Stimulated activated naive CD8-positive, alpha-beta T cell treated with anti-CD3 and anti-CD28 coated beads, Interleukin-15, Interleukin-2, amounts not matched to agents 100 U/mL and 50 U/mL, for 24 hours (primary cell): ENCODE results near the gene RPL3.
"Not testable (repeated sequence)": the region's sequence is repeated elsewhere in the genome, so short reads cannot be mapped to it uniquely, and the experiment has no call there.

Source experiments
- ATAC-seq: fragments of 150-1000 bp; cut with Tn5 transposase; one replicate; pipeline ENCODE4 v1.10.0; 2021
- DNase-seq: peaks from one replicate; pipeline ENCODE4 v3.0.0; 2021

The RPL3 gene

DNA sequence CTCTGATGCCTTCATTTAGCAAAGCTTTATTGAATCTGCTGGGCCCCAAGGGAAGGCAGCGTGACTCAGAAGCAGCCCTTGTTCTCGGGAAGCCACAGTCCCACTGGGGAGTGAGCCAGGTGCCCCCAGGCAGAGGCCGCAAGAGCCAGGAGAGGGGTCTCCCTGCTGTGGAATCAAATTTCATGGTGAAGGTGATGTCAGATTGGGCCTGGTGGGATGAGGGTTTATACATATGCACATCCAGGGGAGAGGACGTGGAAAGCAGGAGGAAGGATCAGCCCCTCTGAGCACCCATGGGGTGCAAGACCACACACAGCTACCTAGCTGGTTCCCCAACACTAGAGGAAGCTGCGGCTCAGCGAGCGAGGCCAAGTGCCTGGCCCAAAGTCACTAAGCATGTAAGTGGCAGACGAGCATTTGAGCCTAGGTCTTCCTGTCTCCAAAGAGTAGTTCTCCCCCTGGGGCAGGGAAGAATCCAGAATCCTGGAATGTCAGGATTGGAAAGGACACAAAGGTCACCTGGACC, 32.3 kb upstream of the RPL3 start:
- ATAC-seq: peak; percentile 48

DNA sequence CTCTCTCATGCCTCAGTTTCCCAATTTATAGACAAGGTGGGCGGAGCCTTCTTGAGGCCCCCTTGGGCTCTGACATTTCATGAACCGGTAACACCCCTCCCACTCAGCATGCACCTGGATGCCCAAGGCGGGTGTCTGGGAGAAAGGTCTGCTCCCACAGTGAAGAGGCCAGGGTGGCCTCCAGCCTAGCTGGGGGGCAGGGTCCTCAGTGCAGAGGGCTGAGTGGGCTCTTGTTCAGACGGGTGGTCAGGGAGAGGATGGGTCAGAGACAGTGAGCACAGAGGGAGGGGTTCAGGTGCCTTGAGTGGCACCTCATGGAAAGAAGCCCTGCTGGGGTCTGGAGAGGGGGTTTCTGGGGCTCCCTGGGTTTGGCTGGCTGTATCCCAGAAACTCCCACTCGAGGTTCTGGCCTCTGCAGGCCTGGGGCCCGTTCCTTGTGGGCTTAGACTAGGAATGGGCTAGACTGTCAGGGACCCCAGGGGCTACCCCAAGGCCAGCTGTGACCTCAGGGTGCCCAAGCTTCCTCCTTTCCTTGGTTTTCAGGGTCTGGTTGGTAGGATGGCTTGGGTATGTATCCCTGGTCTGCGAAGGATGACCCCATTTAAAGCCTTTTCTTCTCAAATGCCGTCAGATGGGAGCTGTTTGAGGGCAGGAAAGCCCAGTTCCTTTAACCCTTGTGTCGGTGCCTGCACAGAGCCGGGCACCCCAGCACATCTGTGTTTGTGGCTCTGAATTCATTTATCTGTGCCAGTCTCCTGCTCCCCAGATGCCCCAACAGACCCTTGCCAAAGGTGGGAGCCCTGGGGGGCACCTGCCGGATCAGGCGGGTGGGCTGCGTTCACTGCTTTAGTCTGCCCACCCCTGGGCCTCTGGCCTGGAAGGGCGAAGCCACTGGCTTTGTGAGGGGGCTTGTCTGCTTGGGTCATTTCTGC, 31.6 kb upstream of the RPL3 start:
- no peak for ATAC-seq
- peak; percentile 10 for DNase-seq

More for the DNA sequence above, 32.3 kb upstream of the RPL3 start:
- peak; percentile 37 for DNase-seq

DNA sequence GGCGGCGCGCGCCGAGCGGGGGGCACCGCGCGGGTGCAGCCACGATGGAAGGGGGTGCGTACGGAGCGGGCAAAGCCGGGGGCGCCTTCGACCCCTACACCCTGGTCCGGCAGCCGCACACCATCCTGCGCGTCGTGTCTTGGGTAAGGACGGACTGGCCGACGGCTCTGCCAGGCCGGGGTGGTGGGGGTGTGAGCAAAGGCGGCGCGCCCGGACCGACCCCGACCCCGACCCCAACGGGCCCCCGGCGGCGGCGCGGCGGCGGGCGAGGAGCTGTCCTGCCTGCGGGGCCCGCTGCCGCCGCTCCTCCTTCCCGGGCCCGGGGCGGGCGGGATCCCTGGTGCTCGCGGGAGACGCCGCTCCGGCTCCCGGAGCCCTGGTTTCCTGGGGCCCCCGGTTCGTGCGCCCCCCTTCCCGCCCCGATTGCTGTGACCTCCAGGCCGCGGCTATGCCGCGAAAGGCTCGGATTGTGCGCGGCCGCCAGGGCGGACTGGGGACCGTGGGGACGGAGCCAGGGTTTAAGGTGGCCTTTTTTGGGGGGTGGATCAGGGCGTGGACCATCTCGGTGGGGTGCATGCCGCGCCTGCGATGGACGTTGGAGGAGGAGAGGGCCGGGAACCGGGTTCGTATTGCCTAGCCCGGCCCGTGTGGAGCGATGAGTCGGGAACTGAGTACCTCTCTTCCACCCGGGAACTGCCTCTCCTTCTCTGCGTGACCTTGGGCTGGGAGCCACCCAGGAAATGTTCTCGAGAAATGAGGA, 30.7 kb upstream of the RPL3 start, which contains the start of gene SYNGR1:
SYNGR1 (plus strand) TSS at position 25 of the 760 bp plus-strand sequence; CDS start at position 45, 20 bp downstream.
- ATAC-seq: peak; percentile 11
- peak; percentile 28 for DNase-seq

GRCh38 chr22:39349506-39349966, 30.1 kb upstream of the RPL3 start:
- peak; percentile 44 for ATAC-seq
- DNase-seq: peak; percentile 46

DNA sequence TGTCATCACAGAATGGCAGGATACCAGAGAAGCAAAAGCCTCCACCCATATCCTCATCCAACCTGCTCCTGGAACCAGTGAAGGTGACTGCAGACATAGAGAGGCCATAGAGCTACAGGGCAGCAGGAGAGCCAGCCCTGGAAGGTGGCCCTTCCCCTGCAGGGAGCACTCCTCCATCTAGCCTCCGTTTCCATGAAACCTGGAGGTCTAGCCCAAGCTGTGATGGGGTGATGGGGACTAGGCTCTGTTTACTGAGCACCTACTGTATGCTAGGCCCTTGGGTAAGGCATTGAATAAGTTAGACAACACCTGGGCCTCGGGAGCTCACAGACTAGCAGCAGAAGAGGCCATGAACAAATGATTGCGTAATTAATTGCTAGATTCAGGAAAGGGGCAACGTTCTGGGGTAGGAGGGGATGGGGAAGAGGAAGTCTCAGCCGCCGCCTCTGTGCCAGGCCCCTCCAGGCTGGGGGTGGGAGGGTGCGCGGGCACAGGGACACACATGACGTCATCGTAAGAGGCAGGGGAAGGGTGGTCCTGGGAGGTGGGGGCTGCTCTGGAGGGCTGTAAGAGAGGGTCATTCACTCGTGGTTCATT, 29.6 kb upstream of the RPL3 start:
- peak; percentile 37 for DNase-seq
- ATAC-seq: no peak

- DNase-seq: no peak
Measured at GRCh38 chr22:39345231-39345630, 25.8 kb upstream of the RPL3 start.

GRCh38 chr22:39344046-39344390, 24.6 kb upstream of the RPL3 start:
- DNase-seq: no peak
- no peak for ATAC-seq

More at GRCh38 chr22:39345231-39345630, 25.8 kb upstream of the RPL3 start:
- ATAC-seq: no peak

DNA sequence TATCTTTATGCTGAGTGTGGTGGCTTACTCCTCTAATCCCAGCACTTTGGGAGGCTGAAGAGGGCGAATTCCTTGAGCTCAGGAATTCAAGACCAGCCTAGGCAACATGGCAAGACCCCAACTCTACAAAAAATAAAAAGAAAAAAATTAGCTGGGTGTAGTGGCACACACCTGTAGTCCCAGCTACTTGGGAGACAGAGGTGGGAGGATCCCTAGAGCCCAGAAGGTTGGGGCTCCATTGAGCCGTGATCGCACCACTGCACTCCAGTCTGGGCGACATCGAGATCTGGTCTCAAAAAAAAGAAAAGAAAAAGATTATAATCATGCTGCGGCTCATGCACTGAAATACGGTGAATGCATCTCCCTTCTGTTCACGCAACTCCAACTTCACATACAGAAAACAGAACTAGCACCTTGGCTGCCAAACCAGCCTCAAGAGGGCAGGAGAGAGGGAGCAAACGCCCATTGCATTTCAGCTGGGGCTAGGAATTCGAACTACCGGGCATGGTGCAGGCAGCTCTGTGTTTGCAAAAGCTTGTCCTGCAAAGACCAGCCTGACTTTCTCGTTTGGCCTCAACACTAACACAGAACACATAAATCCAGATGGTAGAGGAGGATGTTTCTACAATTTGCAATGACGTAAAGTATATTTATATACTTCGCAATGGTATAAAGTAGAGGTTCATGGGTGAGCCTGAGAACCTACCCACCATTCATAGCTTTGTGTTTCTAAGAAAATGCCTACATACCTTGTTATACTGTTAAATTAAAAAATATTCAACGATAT, 24.0 kb upstream of the RPL3 start:
- DNase-seq (peak; percentile 55), ATAC-seq (peak; percentile 81)

DNA sequence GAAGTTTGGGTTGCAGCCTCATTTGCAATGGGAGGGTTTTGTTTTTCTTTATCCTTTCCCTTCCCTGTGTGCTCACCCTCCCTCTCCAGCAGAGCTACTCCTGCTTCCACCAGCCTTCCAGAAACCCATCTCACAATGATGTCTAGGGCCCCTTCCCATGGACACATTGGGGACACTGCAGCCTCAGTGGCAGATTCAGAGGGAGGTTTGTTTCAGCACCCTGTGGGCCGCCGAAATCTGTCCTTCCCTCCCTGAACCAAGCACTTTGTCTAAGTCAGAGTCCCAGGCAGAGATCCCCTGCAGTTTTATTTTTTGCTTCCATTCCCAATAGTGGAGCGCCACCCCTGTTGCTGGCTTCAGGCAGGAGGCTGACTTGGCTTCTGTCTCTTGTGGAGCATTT, 21.8 kb upstream of the RPL3 start:
- no peak for ATAC-seq
- DNase-seq: no peak

DNA sequence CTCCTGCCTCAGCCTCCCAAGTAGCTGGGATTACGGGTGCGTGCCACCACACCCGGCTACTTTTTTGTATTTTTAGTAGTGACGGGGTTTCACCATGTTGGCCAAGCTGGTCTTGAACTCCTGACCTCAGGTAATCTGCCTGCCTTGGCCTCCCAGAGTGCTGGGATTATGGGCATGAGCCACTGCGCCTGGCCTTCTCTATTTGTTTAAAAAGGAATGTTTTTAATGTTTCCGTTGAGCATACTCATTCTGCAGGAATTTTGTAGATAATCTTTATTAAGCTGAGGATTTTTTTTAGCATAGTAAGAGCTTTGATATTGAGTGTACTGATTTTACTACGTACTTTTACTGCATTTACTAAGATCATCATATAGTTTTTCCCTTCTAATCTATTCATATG, 20.4 kb upstream of the RPL3 start:
- not testable (repeated sequence) for DNase-seq, ATAC-seq

DNA sequence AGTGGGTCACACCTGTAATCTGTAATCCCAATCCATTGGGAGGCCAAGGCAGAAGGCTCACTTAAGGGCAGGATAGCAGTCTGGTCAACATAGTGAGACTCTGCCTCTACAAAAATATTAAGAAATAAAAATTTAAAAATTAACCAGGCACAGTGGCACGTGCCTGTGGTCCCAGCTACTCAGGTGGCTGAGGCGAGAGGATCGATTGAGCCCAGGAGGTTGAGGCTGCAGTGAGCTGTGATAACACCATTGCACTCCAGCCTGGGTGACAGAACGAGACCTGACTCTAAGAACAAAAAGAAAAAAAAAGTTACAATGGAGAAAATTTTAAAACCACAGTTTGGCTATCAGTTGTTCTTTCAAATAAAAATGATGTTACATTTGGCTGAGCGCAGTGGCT, 17.0 kb upstream of the RPL3 start:
- DNase-seq: no peak
- no peak for ATAC-seq

GRCh38 chr22:39332441-39333064, 13.1 kb upstream of the RPL3 start:
- ATAC-seq (no peak), DNase-seq (no peak)

GRCh38 chr22:39330553-39330952, 11.1 kb upstream of the RPL3 start:
- ATAC-seq, DNase-seq: not testable (repeated sequence)

DNA sequence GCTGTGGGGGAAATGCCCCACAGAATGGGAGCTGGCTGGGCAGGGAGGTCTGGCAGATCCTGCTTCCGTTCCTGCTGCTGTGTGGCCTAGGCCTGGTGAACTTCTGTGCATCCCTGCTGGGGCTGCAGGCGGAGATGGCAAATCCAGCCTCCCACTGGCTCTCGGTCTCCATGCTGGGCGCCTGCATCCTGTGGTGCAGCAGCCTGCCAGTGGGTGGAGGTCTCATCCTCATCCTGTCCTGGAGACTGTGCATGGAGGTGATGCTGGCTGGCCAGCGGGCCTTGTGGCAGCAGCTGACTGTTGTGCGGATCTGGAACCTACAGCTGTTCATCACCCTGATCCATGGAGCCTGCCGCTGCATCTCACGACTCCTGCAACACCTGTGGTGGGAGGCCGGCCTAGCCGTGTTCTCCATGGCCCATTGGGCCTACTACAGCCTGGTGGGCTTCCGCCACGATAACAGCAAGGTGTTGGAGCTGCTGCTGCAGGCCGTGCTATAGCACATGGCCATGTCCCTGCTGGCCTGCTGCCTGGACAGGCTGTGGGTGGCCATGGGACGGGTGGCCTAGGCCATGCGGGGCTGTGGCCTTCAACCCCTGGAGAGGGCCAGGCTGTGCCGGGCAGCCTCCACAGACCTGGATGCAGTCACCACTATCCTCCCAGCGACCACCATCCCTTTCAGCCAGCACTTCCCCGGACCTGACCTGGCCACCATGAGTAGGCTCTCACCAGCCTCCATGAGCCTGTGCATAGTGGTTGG, 8.8 kb upstream of the RPL3 start:
- ATAC-seq: no peak
- no peak for DNase-seq

- no peak for ATAC-seq
- no peak for DNase-seq
Measured at GRCh38 chr22:39325392-39325932, 6.0 kb upstream of the RPL3 start.

DNA sequence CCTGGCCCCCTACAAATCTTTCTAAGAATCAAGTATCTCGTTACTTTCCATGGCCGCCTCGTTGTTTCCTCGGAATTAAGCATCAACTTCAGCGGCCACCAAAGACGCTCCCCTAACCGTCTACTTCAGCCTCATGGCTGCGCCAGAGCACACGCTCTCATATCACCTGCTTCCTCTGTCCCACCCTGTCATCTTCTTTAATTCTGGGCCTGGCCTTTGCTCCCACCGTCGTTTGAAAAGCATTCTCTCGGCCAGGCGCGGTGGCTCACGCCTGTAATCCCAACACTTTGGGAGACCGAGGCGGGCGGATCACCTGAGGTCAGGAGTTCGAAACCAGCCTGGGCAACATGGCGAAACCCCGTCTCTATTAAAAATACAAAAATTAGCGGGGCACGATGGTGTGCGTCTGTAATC, 1.2 kb upstream of the RPL3 start:
- peak; percentile 13 for DNase-seq
- not testable (repeated sequence) for ATAC-seq

DNA sequence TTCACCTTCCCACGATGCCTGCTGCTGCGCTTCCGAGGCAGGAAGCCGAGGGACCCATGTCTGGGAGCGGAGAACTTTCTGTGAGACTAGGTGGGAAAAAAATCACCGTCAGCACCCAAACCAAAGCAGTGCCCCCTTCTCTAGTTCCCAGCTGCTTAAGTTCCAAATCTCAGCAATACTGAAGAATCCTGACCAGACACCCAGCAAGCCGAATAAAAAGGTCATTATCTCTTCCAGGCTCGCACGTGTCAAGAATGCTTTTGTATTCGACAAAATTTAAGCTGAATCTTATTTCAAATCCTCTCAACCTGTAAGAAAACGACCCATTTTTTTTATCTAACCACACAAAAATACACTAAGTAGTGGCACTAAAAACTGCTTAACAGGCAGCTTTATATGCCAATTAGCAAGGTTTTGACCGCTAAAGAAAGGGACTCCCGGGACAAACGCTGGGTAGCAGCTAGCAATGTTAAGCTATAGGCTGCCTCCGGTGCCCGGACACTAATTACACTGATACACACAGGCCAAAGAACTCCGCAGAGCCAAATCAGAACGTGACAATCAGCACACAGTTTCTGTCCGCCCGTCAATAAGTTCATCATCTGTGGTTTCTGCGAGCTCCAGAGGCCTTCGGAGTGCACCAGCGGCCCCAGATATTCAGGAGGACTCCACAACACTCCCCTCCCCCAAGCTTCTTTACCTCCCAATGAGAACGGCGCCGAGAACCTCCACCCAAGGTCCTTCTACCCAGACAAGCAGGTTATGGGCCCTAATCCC, 728 bp downstream of the RPL3 start:
- ATAC-seq (no peak), DNase-seq (no peak)

GRCh38 chr22:39317775-39318506, 1.5 kb downstream of the RPL3 start:
- no peak for DNase-seq

More at GRCh38 chr22:39317775-39318506, 1.5 kb downstream of the RPL3 start:
- ATAC-seq: no peak
